WTC11 (cell line): ENCODE measurements around the gene FAM171A1. TPM values are rescaled to one million over a fixed set of nuclear protein-coding genes. Genes with fewer than 3 reads are reported as not detected.

Experiments
- ATAC-seq: fragments of 200-7000 bp; cut with Tn5 transposase; 2 replicates; pipeline ENCODE4 v1.10.0; 2021; ENCODE audit warnings: mild to moderate bottlenecking, moderate library complexity
- CTCF ChIA-PET: fragments of 300-600 bp; sonication (Branson Sonifier 250); formaldehyde crosslinking; loops from one replicate; lab custom pipeline; 2021; ENCODE audit warnings: antibody characterized with exemption; lab: Charles Lee
- POLR2A ChIA-PET: fragments of 350-600 bp; sonication (Branson Sonifier 250); formaldehyde crosslinking; loops from one replicate; lab custom pipeline; 2021; ENCODE audit warnings: antibody characterized with exemption; lab: Charles Lee
- DNase-seq: peaks from one replicate; pipeline ENCODE4 v3.0.0; 2021; ENCODE audit warnings: low spot score
- H3K27ac Mint-ChIP-seq: 2 replicates; pipeline ENCODE4 v1.8.0; 2021; ENCODE audit warnings: mixed read lengths
- H3K27me3 Mint-ChIP-seq: 2 replicates; pipeline ENCODE4 v1.8.0; 2021; ENCODE audit warnings: low read depth, mild to moderate bottlenecking, moderate library complexity, mixed read lengths
- H3K36me3 Mint-ChIP-seq: 2 replicates; pipeline ENCODE4 v1.8.0; 2021; ENCODE audit warnings: mixed read lengths
- H3K4me1 Mint-ChIP-seq: 2 replicates; pipeline ENCODE4 v1.8.0; 2022; ENCODE audit warnings: mixed read lengths
- H3K4me3 Mint-ChIP-seq: 2 replicates; pipeline ENCODE4 v1.8.0; 2021; ENCODE audit warnings: mild to moderate bottlenecking, moderate library complexity, mixed read lengths
- H3K9me3 Mint-ChIP-seq: 2 replicates; pipeline ENCODE4 v1.8.0; 2021; ENCODE audit warnings: mixed read lengths
- AFF4 ChIP-seq: sonication (generic); formaldehyde crosslinking; IDR thresholded peaks from 2 replicates; pipeline ENCODE4 v1.8.1; 2023; ENCODE audit warnings: mild to moderate bottlenecking, missing genetic modification reagents, borderline replicate concordance
- AR ChIP-seq: fragments of 250-450 bp; sonication (Bioruptor Pico); IDR thresholded peaks from 2 replicates; pipeline ENCODE4 v1.9.0; 2021; ENCODE audit warnings: mild to moderate bottlenecking
- ARID4B ChIP-seq: sonication (generic); formaldehyde crosslinking; IDR thresholded peaks from 2 replicates; pipeline ENCODE4 v1.8.0; 2023; ENCODE audit warnings: missing genetic modification reagents, mild to moderate bottlenecking, borderline replicate concordance
- CBFB ChIP-seq: sonication (generic); formaldehyde crosslinking; IDR thresholded peaks from 2 replicates; pipeline ENCODE4 v1.8.1; 2022; ENCODE audit warnings: mild to moderate bottlenecking, low read depth, missing genetic modification reagents
- ESRRA ChIP-seq: sonication (generic); formaldehyde crosslinking; IDR thresholded peaks from 2 replicates; pipeline ENCODE4 v1.8.1; 2022; ENCODE audit warnings: mild to moderate bottlenecking, missing genetic modification reagents, borderline replicate concordance
- FOXJ3 ChIP-seq: sonication (generic); formaldehyde crosslinking; IDR thresholded peaks from 2 replicates; pipeline ENCODE4 v1.9.0; 2021; ENCODE audit warnings: missing genetic modification reagents, mild to moderate bottlenecking, borderline replicate concordance
- FOXK1 ChIP-seq: sonication (generic); formaldehyde crosslinking; IDR thresholded peaks from 2 replicates; pipeline ENCODE4 v1.8.0; 2022; ENCODE audit warnings: mild to moderate bottlenecking, moderate library complexity, missing genetic modification reagents
- FOXP1 ChIP-seq: sonication (generic); formaldehyde crosslinking; IDR thresholded peaks from 2 replicates; pipeline ENCODE4 v1.8.0; 2022; ENCODE audit warnings: missing genetic modification reagents, mild to moderate bottlenecking, moderate library complexity, borderline replicate concordance
- IRF2 ChIP-seq: sonication (generic); formaldehyde crosslinking; IDR thresholded peaks from 2 replicates; pipeline ENCODE4 v1.8.0; 2022; ENCODE audit warnings: low read depth, missing genetic modification reagents, borderline replicate concordance
- MXD4 ChIP-seq: fragments of 250-450 bp; sonication (Bioruptor Pico); IDR thresholded peaks from 2 replicates; pipeline ENCODE4 v1.8.0; 2021; ENCODE audit warnings: mild to moderate bottlenecking, moderate library complexity, borderline replicate concordance
- NFYB ChIP-seq: sonication (generic); formaldehyde crosslinking; conservative IDR thresholded peaks from 2 replicates; pipeline ENCODE4 v1.8.0; 2022; ENCODE audit warnings: low read depth, missing genetic modification reagents
- PRDM15 ChIP-seq: sonication (generic); formaldehyde crosslinking; IDR thresholded peaks from 2 replicates; pipeline ENCODE4 v1.8.0; 2022; ENCODE audit warnings: missing genetic modification reagents
- PRRX2 ChIP-seq: fragments of 250-450 bp; sonication (Bioruptor Pico); IDR thresholded peaks from 2 replicates; pipeline ENCODE4 v1.8.0; 2021; ENCODE audit warnings: mild to moderate bottlenecking
- RORB ChIP-seq: fragments of 250-450 bp; sonication (Bioruptor Pico); IDR thresholded peaks from 2 replicates; pipeline ENCODE4 v1.9.0; 2021; ENCODE audit warnings: mild to moderate bottlenecking
- ZBTB21 ChIP-seq: sonication (generic); formaldehyde crosslinking; IDR thresholded peaks from 2 replicates; pipeline ENCODE4 v1.8.1; 2023; ENCODE audit warnings: mild to moderate bottlenecking, missing genetic modification reagents, borderline replicate concordance
- ZNF121 ChIP-seq: sonication (generic); formaldehyde crosslinking; IDR thresholded peaks from 2 replicates; pipeline ENCODE4 v1.8.0; 2023; ENCODE audit warnings: missing genetic modification reagents
- ZNF232 ChIP-seq: sonication (generic); formaldehyde crosslinking; IDR thresholded peaks from 2 replicates; pipeline ENCODE4 v1.8.0; 2022; ENCODE audit warnings: mild to moderate bottlenecking, missing genetic modification reagents
- ZNF396 ChIP-seq: fragments of 250-450 bp; sonication (Bioruptor Pico); IDR thresholded peaks from 2 replicates; pipeline ENCODE4 v1.8.0; 2021; ENCODE audit warnings: mild to moderate bottlenecking, moderate library complexity, borderline replicate concordance
- ZNF416 ChIP-seq: fragments of 250-450 bp; sonication (Bioruptor Pico); IDR thresholded peaks from 2 replicates; pipeline ENCODE4 v1.9.0; 2021; ENCODE audit warnings: mild to moderate bottlenecking, inconsistent platforms
- ZNF423 ChIP-seq: fragments of 250-450 bp; sonication (Bioruptor Pico); IDR thresholded peaks from 2 replicates; pipeline ENCODE4 v2.1.2; 2022; ENCODE audit warnings: mild to moderate bottlenecking, moderate library complexity
- total RNA-seq: library from RNA; stranded (reverse); gene quantifications from 3 replicates; pipeline ENCODE4 v1.2.3, GENCODE V29; 2021

Gene FAM171A1
- total RNA-seq, 1 experiment from 2014 or later: 33.9 TPM

GRCh38 chr10:15408557-15408956, 37.5 kb upstream of the FAM171A1 start (continued):
- no peak for TF ChIP-seq PRRX2 (CRISPR knock-in tag)
- no peak for TF ChIP-seq ZNF232 (CRISPR knock-in tag)
- TF ChIP-seq RORB: no peak
- TF ChIP-seq ESRRA (CRISPR knock-in tag): no peak
- TF ChIP-seq CBFB: no peak
- TF ChIP-seq ZNF416 (CRISPR knock-in tag): no peak
- TF ChIP-seq FOXK1: no peak
- TF ChIP-seq AR (CRISPR knock-in tag): no peak
- no peak for TF ChIP-seq ZNF121 (CRISPR knock-in tag)
- TF ChIP-seq PRDM15 (CRISPR knock-in tag): no peak
- TF ChIP-seq AFF4 (CRISPR knock-in tag): no peak
- TF ChIP-seq ZBTB21 (CRISPR knock-in tag): no peak
- no peak for TF ChIP-seq ZNF396 (CRISPR knock-in tag)
- no peak for TF ChIP-seq FOXJ3 (CRISPR knock-in tag)
- no peak for TF ChIP-seq MXD4

GRCh38 chr10:15405319-15405718, 34.2 kb upstream of the FAM171A1 start:
- ATAC-seq: no peak
- no peak overlapping the region for H3K4me3 Mint-ChIP-seq
- CTCF ChIA-PET: no interaction called here
- TF ChIP-seq FOXP1 (CRISPR knock-in tag): no peak
- TF ChIP-seq ZNF423: no peak
- no peak for TF ChIP-seq NFYB (CRISPR knock-in tag)
- no peak for TF ChIP-seq IRF2 (CRISPR knock-in tag)
- TF ChIP-seq ARID4B: no peak
- TF ChIP-seq, all 79 proteins: peak for 0
- H3K36me3 Mint-ChIP-seq: 0 out of 2 replicates have a peak, but pooled peaks cover 3% of the 10 kb centered on the region
- H3K9me3 Mint-ChIP-seq: peaks cover 34% of the 10 kb centered on the region
- DNase-seq: no peak
- H3K27ac Mint-ChIP-seq: no peak overlapping the region
- POLR2A ChIA-PET: no interaction called here
- peaks cover 9% of the 10 kb centered on the region for H3K4me1 Mint-ChIP-seq
- peaks cover 8% of the 10 kb centered on the region for H3K27me3 Mint-ChIP-seq
